HepG2 (cell line): ENCODE results near the gene ATP13A2.

ENCODE experiments used
- CHD2 ChIP-seq: IDR thresholded peaks from 2 replicates; pipeline ENCODE4 v1.6.1; 2011; ENCODE audit warnings: low read depth, low read length, improper control_type of control experiment
- CTCF ChIP-seq: sonication (generic); formaldehyde crosslinking; IDR thresholded peaks from 2 replicates; pipeline ENCODE4 v1.5.0; 2020; ENCODE audit warnings: mild to moderate bottlenecking, missing genetic modification reagents, moderate library complexity
- HNF4A ChIP-seq: sonication (generic); formaldehyde crosslinking; IDR thresholded peaks from 2 replicates; pipeline ENCODE4 v1.4.0; 2020; ENCODE audit warnings: missing genetic modification reagents
- ZBTB1 ChIP-seq: sonication (generic); formaldehyde crosslinking; IDR thresholded peaks from 2 replicates; pipeline ENCODE4 v1.4.0; 2020; ENCODE audit warnings: missing genetic modification reagents, borderline replicate concordance

GRCh38 chr1:16968372-16968771 lies 43.4 kb downstream of the ATP13A2 start:
- TF ChIP-seq CHD2 (no peak), CTCF (no peak), HNF4A (CRISPR knock-in tag) (no peak), ZBTB1 (CRISPR knock-in tag) (no peak)
